ENCODE results near the gene MUC5B.
"Not testable (repeated sequence)": the region's sequence is repeated elsewhere in the genome, so short reads cannot be mapped to it uniquely, and the experiment has no call there.

Gene MUC5B

GRCh38 chr11:1188451-1189130 lies 34.3 kb upstream of the MUC5B start:
- not testable (repeated sequence) for DNase-seq (ENCODE audit: extremely low read depth in 1 of 2, low read depth in 1 of 2)

- DNase-seq (ENCODE audit: extremely low read depth in 1 of 2, low read depth in 1 of 2) = not testable (repeated sequence)
Measured at GRCh38 chr11:1189816-1190215, 33.0 kb upstream of the MUC5B start.

GRCh38 chr11:1191786-1192470 lies 30.9 kb upstream of the MUC5B start:
- DNase-seq (ENCODE audit: extremely low read depth in 1 of 2, low read depth in 1 of 2) = not testable (repeated sequence)

GRCh38 chr11:1192741-1193325 lies 30.0 kb upstream of the MUC5B start:
- no peak for DNase-seq (ENCODE audit: extremely low read depth in 1 of 2, low read depth in 1 of 2)

GRCh38 chr11:1193326-1194230 lies 29.3 kb upstream of the MUC5B start:
- no peak for DNase-seq (ENCODE audit: extremely low read depth in 1 of 2, low read depth in 1 of 2)

- no peak for DNase-seq (ENCODE audit: extremely low read depth in 1 of 2, low read depth in 1 of 2)
Measured at GRCh38 chr11:1194231-1194976, 28.5 kb upstream of the MUC5B start.

- DNase-seq (ENCODE audit: extremely low read depth in 1 of 2, low read depth in 1 of 2) = no peak
Measured at GRCh38 chr11:1194977-1195681, 27.7 kb upstream of the MUC5B start.

GRCh38 chr11:1195682-1196515 lies 27.0 kb upstream of the MUC5B start:
- DNase-seq (ENCODE audit: extremely low read depth in 1 of 2, low read depth in 1 of 2) = no peak

GRCh38 chr11:1196516-1197391 lies 26.1 kb upstream of the MUC5B start:
- no peak for DNase-seq (ENCODE audit: extremely low read depth in 1 of 2, low read depth in 1 of 2)

- DNase-seq (ENCODE audit: extremely low read depth in 1 of 2, low read depth in 1 of 2) = no peak
Measured at GRCh38 chr11:1197431-1197885, 25.4 kb upstream of the MUC5B start.

GRCh38 chr11:1197886-1198560 lies 24.8 kb upstream of the MUC5B start:
- DNase-seq (ENCODE audit: extremely low read depth in 1 of 2, low read depth in 1 of 2) = no peak

GRCh38 chr11:1198561-1199240 lies 24.2 kb upstream of the MUC5B start:
- DNase-seq (ENCODE audit: extremely low read depth in 1 of 2, low read depth in 1 of 2) = no peak

GRCh38 chr11:1199241-1199750 lies 23.6 kb upstream of the MUC5B start:
- no peak for DNase-seq (ENCODE audit: extremely low read depth in 1 of 2, low read depth in 1 of 2)

- no peak for DNase-seq (ENCODE audit: extremely low read depth in 1 of 2, low read depth in 1 of 2)
Measured at GRCh38 chr11:1199751-1200610, 22.9 kb upstream of the MUC5B start.

- DNase-seq (ENCODE audit: extremely low read depth in 1 of 2, low read depth in 1 of 2) = no peak
Measured at GRCh38 chr11:1200611-1201191, 22.2 kb upstream of the MUC5B start.
